NCI-H128 (cell line): ENCODE data around the gene GNAQ.

Experiments
- DNase-seq: peaks from one replicate; lab custom pipeline; 2025; ENCODE audit not compliant: unreplicated experiment; lab: John Stamatoyannopoulos, UW

GNAQ gene

GRCh38 chr9:78003730-78004129 is 27.9 kb downstream of the GNAQ start:
- DNase-seq = no peak

- DNase-seq = no peak
Measured at GRCh38 chr9:78001946-78002731, 29.5 kb downstream of the GNAQ start.

- DNase-seq = no peak
Measured at GRCh38 chr9:78000221-78000620, 31.4 kb downstream of the GNAQ start.

GRCh38 chr9:77999231-77999631 is 32.4 kb downstream of the GNAQ start:
- DNase-seq = no peak

GRCh38 chr9:77997611-77998284 is 33.9 kb downstream of the GNAQ start:
- DNase-seq = no peak

GRCh38 chr9:77996696-77997095 is 34.9 kb downstream of the GNAQ start:
- no peak for DNase-seq

- no peak for DNase-seq
Measured at GRCh38 chr9:77991191-77991590, 40.4 kb downstream of the GNAQ start.

GRCh38 chr9:77989909-77990308 is 41.7 kb downstream of the GNAQ start:
- no peak for DNase-seq

DNA sequence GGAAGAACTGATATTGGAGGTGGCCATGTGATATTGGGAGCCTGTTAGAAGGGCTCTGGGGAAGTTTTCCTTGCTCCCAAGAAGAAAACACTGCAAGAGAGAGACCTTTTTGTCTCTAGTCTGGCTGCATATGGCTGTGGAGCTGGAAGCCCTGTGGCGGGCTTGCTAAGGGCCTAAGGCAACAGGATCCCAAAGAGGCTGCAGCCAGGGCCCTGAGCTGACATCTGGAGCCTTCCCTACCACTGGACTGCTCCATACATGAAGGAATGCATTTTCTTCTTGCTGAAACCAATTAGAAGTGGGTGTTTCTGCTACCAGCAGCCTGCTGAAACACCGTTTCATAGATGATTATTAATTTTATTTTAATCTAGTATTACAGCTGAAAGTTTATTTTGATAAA is 42.2 kb downstream of the GNAQ start:
- no peak for DNase-seq

DNA sequence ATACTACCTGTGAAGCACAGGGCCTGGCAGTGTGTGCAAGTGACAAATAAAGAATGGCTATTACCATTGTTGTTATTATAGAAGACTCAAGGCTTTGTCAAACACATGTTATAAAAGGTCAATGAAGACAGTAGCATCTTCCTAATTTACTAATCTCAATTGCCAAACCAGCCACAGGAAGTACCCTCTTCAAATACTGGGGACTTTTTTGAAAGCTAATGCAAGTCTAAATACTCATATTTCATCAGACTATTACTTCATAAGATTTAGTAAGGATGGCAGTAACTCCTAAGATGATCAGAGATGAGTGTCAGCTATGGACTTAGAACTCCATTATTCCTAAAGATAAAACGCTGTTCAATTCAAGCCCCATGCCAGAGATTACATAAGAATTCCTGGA is 43.0 kb downstream of the GNAQ start:
- DNase-seq = no peak

DNA sequence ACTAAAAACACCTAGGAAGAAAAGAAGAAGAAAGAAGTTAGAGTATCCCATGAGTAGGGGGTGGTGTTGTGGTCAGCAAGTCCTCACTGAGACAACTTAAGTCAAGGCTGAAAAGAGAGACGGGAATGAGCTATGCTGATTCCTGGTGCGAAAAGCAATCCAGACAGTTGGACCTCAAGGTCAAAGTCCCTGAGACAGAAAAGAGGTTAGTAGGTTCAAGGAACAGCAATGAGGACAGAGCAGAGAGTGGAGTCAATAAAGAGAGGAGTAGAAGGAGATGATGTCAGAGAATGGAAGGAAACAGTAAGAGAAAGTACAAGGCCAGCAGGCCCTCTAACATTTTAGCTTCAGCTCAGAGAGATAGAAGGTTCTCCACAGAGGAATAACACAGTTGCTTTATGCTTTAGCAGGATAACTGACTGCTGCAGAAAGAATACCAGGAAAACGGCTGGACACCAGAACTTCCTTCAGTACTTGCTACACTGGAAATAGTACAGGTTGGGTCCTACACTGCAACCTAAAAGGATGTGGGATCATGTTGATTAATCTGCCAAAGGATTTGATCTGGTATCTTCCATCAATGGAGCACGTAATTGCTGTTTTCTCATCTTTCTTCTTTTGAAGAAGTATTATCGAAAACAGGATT is 43.6 kb downstream of the GNAQ start:
- no peak for DNase-seq

DNA sequence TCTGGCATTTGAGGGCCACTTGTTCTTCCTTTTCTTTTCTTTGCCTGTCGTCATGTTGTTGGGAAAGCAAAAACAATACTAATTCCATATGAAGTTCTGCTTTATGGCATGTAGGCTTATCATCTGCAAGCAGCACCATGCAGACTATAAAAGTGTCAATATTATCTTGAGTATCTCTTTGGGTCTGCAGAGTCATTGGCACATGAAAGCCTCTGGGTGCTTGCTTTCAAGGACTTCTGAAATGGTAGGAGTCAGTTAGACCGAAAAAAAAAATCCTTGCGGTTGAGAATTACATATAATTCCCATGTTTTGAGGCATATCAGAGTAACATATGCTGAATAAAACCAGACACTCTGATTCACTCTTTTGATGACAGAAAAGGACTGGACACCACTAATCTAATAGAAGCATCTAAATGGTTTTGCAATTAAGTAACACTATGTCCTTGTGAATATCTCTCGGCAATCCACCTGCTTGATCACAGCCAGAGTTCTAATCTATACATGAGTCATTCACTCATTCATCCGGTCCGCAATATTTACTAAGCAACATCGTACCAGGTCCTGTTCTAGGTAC is 44.4 kb downstream of the GNAQ start:
- DNase-seq = no peak

GRCh38 chr9:77985996-77986395 is 45.6 kb downstream of the GNAQ start:
- no peak for DNase-seq

DNA sequence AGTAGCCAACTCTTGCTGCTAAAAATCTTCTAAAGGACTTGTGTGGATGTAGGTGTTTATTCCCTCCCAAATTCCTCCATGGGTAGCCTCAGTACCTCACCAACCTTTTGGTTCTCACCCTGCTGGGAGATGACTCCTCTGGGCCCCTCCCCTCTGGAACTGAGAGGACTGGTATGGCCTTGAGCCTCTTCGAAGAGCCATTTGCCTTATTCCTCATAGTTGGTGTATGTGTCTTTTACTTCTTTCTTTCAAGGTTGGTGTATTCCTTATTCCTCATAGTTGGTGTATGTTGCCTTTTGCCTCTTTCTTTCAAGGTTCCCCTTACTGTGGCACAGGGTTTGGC is 48.3 kb downstream of the GNAQ start:
- no peak for DNase-seq

GRCh38 chr9:77982581-77983319 is 48.9 kb downstream of the GNAQ start:
- no peak for DNase-seq

- no peak for DNase-seq
Measured at GRCh38 chr9:77981907-77982306, 49.7 kb downstream of the GNAQ start.

DNA sequence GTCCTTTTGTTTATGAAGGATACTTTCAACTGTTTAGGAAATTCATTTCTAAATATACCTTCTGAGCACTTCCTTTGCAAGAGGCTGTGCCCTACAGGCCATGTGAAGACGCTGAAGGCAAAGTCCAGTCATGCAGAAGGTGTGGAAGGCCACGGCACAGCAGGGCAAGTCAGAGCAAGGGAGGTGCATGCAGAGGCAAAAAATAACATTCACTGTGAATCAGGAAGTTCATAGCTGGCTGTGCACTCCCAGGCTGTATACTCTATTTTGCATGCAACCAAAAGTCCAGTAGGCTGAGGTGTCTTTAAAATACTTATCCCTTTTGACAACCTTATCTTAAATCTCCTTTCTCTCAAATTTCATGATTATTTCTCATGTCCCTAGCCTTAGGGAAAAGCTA is 50.3 kb downstream of the GNAQ start:
- DNase-seq = no peak

GRCh38 chr9:77980622-77981021 is 51.0 kb downstream of the GNAQ start:
- no peak for DNase-seq

DNA sequence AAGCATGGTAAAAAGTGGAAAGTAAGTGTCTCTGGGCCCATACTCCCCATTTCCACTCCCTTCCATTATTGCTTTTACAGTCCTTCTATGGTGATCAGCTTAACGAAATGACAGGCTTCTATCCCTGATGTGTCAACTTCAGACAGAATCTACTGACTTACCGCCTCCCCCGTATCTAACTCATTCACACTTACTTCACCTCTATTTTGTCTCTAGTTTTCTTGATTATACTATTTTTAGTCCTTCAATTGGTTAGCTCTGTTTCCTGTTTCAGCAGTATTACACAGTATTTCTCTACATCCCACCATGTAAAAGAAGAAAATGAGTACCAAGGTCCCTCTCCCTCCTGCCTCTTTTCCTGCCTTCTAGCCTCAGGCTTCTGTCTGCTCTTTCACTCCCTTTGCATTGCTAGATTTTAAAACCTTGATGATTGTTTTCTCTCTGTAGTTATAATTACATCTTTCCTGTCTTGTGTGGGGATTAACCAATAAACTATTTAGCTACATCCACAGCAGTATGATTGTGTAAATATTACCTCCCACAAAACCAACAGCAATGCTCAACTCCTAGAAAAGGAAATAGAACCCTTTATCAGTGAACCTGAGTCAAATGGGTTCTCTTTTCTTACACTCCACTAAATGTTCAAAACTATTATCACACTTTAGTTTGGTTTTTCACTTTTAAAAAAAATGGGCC is 53.4 kb downstream of the GNAQ start:
- DNase-seq = no peak

- no peak for DNase-seq
Measured at GRCh38 chr9:77977210-77977611, 54.4 kb downstream of the GNAQ start.

GRCh38 chr9:77975806-77976205 is 55.8 kb downstream of the GNAQ start:
- DNase-seq = no peak
